NCI-H187 treated with DMSO at 0.1 percent for 48 hours (cell line): ENCODE data around the gene JCAD.

Experiments used
- DNase-seq: peaks from one replicate; lab custom pipeline; 2025; lab: John Stamatoyannopoulos, UW

Gene JCAD

DNA sequence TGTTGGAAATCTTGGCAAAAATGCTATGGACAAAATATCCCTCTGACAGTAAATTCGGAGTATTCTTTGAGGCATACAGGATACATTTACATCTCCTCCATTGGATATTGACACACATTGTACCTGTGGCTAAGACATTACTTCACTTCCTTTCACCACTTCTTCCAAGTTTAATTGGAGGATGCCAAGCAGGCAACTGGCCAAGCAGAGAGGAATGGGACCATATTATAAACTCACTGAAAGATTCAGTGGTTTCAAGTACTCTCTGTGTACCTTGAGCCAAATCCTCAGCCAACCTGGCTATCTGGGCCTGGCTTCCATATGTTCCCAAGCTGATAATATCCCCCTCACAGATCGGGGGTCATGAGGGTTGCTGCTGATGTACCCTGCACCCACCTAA is 14.7 kb upstream of the JCAD start:
- DNase-seq = no peak

- no peak for DNase-seq
Observed at GRCh38 chr10:30073767-30074060, 14.3 kb upstream of the JCAD start.

DNA sequence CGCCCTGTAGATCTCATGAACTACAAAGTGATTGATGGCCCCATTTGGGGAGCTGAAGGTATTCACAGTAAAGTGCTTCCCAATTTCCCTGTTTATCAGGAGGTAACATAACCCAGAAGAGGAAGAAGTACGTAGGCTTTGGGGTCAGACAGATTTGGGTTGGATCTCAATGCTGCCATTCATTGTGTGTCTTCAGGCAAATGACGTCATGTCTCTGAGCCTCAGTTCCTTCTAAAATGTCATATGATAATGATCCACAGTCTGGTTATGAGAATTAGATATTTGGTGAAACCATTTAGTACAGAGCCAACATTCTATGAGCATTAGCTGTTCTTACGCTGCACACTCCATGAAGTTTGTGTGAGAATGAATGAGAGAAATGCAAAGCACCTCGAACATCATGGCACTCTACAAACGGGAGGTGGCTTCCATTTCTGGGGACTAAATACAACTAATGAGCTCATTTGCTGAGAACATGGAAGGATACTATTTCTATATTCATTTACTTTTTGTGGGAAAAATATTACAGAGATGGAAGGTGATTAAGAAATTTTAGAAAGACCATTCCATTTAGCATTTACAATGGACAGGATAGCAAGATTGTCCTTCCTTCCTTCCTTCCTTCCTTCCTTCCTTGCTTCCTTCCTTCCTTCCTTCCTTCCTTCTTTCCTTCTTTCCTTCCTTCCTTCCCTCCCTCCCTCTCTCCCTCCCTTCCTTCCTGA is 13.8 kb upstream of the JCAD start:
- no peak for DNase-seq

DNA sequence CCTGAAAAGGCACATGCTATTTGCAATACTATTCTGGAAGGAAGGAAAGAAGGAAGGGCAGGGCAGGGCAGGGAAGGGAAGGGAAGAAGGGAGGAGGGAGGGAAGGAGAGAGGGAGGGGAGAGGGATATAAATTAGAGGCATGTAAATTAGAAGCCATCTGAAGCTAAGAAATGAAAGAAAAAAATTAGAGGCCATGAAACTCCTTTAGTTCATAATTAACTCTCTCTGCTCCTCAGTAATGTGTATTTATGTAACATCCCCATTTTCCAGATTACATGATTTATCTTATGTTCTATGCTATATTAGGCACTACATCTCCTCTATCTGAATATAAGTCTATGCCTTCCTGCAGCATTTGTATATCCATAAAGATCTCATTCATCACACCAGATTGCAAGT is 12.7 kb upstream of the JCAD start:
- no peak for DNase-seq

GRCh38 chr10:30070001-30070685 is 10.8 kb upstream of the JCAD start:
- no peak for DNase-seq

- no peak for DNase-seq
Observed at GRCh38 chr10:30068492-30069223, 9.3 kb upstream of the JCAD start.

DNA sequence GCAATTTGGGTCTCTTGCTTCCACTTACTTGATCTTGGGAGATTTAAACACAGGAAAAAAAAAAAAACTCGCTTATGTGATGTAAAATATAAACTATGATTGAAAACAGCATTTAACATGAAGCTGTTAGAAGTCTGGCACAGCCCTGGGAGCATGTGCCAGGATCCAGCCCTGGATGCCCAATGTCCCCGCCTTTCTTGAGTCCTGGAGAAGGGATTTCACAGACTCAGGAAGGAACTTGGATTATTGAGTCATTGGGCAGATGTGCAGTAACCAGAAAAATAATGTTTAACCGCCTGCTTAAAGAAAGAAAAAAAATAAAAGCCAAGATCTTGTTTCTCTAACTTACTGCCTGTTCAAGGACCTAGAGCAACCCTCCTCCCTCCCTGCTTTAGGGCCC is 3.7 kb upstream of the JCAD start:
- DNase-seq = no peak

GRCh38 chr10:30062582-30062981 is 3.2 kb upstream of the JCAD start:
- DNase-seq = no peak

GRCh38 chr10:30062090-30062489 is 2.7 kb upstream of the JCAD start:
- DNase-seq = no peak

- no peak for DNase-seq
Observed at GRCh38 chr10:30058570-30059132, 735 bp downstream of the JCAD start.

GRCh38 chr10:30057894-30058556 is 1.4 kb downstream of the JCAD start:
- DNase-seq = no peak

DNA sequence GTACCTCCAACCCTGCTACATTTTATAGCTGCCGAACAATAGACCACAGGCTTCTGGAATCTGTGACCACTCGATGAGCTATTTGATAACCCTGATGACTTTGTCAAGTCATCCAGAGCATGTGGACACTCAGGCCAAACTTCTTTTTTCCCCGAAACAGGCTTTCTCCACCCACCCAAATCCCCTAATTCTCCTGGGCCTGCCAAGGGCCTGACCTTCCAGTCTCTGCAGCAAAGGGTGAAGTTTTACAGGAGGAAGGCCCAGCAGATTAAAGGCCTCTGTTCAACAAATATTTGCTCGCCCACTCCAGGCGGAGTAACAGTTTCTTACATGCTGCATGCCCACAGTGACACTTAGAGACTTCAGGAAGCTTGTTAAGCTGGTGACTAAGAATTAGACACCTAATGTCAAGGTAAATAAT is 2.0 kb downstream of the JCAD start:
- DNase-seq = no peak

DNA sequence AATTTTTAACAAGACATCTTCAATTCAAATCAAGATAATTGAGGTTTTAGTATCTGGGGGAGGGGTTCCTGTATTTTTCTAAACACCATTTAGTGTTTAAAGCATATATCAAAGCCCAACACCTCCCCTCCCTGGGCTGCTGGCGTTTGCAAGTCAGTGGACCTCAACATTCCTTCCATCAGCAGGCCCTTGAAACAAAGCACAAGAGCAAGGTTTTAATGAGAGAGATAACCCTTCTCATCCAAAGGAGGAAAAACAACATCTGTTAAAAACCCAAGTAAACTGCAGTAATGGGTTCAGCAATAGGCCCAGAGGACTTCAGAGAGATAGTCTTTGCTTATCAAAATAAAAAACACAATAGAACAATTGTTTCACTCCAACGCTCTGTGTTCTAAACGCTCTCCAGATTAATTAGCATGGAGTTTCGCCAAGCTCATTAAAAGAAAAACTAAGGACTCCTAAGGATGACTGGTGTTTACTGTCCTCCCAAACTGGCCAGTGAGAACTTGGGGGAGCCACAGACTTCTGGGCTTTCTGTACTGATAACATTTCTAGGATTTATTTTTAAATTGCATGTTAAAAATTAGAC is 2.5 kb downstream of the JCAD start:
- DNase-seq = no peak

GRCh38 chr10:30056281-30056680 is 3.1 kb downstream of the JCAD start:
- DNase-seq = no peak

DNA sequence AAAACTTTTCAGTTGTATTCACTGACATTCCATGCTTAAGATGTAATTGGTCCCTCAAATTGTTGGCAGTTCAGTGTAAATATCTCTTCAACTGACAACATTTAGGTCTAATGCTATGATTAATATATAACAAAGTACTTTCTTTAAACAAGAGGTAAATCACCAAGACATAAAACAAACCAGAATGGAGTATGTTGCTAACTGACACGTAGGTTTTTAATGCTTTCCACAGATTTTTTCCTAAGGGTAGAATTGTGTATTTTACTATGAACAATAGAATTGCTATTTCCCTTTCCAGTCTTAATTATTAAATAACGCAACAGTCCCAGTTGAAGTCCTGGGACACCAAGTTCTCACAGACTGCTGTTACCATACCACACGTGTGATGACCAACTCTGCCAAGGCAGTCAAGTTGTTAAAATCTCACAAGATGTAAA is 4.1 kb downstream of the JCAD start:
- no peak for DNase-seq

DNA sequence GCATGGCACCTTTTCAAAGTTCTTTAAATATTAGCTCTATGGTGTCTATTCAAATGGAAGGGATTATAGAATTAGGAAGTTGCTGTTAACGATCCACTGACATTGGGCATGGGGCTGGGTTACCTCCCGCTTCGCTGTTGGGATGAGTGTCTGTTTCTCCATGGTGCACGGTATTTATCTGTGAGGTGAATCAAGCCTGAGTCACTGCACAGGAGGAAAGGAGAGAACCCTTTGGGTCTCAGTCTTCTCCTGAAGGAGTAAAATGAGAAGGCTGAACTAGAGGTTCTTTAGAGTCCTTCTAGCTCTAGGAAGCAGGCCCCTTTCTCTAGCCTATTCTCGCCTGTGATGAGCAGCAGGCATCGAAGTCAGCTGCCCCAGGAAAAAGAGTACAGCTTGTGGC is 7.3 kb downstream of the JCAD start:
- no peak for DNase-seq

GRCh38 chr10:30051220-30051619 is 8.2 kb downstream of the JCAD start:
- DNase-seq = no peak

- DNase-seq = no peak
Observed at GRCh38 chr10:30050411-30050810, 9.0 kb downstream of the JCAD start.

- DNase-seq = no peak
Observed at GRCh38 chr10:30048768-30049517, 10.4 kb downstream of the JCAD start.

DNA sequence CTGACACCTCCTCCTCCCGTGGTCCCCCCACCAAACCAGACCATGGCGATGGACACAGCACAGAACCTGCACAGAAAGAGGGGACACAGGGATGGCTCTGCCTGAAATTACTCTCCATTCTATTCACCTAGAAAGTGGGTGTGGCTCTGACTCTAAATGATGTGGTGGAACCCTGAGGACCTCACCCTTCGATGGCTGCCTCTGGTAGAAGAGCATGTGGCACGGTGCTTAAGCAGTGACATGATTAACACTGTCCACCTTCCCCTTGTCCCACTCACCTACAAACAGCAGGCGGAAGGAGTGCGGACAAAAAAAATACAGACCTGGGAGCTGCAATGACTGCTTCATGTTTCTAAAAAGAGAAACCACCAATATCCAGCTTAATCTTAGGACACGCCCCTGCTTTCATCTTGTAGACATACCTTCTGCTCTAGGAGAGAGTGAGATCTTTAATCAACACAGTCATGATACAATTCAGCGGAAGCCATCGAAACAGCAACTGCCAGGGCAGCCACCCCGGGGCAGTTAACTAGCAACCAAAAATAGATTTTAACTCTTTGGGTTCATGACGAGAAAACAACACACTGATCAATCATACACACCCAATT is 11.4 kb downstream of the JCAD start:
- DNase-seq = no peak

GRCh38 chr10:30047430-30047829 is 12.0 kb downstream of the JCAD start:
- no peak for DNase-seq
